Right kidney (tissue), 1 donor: ENCODE measurements around the gene HLA-DQA1.
"Not testable (repeated sequence)": the region's sequence is repeated elsewhere in the genome, so short reads cannot be mapped to it uniquely, and the experiment has no call there.

Experiments
- DNase-seq: peaks from one replicate; pipeline ENCODE4 v3.0.0-alpha.2; 2016

Gene HLA-DQA1

DNA sequence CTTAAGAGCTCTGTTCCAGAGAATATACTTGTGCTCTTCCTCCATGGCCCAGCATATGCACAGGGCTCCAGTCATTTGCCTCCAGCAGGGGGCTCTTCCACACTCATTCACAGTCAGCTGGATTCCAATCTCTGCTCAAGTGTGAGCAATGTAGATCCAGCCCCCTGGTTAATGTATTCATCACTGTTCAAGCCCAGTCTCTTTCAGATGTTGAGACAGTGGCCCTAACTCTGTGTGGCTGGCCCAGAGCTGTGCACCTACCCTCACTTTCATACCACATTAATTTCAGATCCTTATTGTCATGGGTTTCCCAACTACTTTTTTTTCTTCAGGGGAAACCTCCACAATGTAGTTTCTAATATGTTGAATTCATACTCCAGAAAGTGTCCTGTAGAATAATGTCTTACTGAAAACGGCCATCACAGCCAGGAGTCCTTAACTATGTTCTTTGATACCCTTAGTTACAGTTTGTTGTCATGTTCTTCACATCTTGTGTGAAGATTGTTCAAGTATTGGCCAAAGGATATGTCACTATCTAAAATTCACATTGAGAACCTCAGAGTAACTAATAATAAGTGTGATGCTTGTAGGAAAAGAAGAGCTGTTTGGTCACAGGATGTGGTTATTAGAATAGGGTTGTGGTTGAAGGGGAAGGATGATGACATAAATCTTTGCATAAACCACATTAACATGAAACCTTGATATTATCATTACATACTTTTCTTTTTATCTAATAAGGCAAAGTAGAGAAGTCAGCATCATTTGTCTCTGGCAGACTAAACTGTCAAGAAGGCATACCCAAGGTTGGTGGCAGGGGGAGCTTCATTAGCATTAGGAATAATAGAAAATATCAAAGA is 14.4 kb upstream of the HLA-DQA1 start:
- DNase-seq: no peak

DNA sequence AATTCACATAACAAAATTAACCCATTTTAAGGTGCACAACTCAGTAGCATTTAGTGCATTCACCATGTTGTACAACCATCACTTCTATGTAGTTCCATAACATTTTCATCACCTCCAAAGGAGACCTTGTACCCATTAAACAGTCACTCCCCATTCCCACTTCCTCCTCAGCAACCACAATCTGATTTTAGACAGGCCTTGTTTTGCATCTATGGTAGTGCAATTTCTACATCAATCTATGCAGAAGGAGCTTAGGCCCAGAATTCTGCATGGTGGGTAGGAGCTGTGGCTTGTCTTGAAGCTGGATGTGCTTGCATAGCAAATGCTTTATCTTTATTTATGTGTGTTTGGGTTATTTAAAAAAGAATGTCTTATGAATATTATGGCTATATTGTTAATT is 13.5 kb upstream of the HLA-DQA1 start:
- no peak for DNase-seq

DNA sequence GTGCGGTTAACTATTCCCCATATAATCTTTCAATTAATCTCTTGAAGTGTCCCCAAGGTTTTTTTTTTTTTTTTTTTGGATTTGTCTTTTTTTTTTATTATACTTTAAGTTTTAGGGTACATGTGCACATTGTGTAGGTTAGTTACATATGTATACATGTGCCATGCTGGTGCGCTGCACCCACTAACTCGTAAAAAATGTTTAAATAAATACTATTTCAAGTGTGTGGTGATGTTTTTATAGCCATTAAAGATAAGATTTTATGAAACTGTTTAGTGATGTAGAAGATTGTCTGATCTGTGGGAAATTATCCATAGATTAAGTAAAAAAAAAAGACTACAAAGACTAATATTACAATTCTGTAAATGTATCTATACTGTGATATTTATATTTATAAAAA is 12.6 kb upstream of the HLA-DQA1 start:
- no peak for DNase-seq

DNA sequence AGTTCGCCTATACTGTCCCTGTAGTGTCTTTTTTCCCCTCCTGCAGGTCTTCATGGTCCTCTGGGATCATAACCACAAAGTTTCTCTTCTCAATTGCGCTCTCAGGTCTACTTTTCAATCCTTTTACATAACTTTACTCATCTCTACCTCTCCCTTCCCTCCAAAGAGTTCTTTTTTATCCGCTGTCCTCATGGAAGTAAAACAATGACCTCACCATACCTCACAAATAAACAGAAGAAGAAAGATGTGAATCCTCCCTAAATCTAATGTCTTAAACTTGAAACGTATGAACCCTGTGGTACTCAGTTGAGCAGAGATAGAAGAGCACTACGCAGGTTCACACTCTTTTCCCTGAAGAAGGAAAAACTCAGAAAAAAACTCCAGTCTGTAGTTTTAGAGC is 12.1 kb upstream of the HLA-DQA1 start:
- DNase-seq: no peak

DNA sequence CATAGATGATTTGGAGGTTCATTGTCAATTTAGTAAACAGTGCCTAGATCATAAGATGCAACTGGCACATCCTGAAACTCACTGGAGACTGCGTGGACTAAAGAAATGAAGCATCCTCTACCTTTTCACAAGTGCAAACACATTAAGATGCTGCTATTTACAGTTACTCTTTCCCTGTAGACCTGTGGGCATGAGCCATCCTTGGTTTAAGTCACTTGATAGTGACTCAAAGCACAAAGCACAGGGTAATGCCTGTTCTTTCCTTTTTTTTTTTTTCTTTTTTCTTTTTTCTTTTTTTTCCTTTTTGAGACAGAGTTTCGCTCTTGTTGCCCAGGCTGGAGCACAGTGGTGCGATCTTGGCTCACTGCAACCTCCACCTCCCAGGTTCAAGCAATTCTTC is 10.0 kb upstream of the HLA-DQA1 start:
- no peak for DNase-seq

DNA sequence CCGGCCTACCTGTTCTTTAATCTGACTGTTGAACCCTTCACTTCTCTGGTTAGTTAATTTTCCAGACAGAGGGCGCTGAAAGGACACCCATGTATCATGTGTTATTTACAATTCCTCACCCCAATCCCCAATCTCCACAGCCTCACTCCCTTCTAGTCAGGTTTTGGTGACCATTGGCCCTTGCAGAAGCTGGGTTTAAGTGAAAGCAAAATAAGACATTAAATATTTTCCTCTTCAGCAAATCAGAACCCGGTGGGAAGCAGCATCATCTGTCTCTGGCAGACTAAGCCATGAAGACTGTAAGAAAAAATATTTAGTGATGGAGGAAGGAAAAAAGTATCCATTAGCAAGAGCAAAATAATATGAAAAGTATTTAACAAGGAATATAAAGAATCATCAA is 9.4 kb upstream of the HLA-DQA1 start:
- DNase-seq: no peak

DNA sequence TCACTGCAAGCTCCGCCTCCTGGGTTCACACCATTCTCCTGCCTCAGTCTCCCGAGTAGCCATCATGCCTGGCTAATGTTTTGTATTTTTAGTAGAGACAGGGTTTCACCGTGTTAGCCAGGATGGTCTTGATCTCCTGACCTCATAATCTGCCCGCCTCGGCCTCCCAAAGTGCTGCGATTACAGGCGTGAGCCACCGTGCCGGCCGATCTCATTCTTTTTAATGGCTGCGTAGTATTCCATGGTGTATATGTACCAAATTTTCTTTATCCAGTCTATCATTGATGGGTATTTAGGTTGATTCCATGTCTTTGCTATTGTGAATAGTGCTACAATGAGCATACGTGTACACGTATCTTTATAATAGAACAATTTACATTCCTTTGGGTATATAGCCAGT is 7.4 kb upstream of the HLA-DQA1 start:
- DNase-seq: not testable (repeated sequence)

DNA sequence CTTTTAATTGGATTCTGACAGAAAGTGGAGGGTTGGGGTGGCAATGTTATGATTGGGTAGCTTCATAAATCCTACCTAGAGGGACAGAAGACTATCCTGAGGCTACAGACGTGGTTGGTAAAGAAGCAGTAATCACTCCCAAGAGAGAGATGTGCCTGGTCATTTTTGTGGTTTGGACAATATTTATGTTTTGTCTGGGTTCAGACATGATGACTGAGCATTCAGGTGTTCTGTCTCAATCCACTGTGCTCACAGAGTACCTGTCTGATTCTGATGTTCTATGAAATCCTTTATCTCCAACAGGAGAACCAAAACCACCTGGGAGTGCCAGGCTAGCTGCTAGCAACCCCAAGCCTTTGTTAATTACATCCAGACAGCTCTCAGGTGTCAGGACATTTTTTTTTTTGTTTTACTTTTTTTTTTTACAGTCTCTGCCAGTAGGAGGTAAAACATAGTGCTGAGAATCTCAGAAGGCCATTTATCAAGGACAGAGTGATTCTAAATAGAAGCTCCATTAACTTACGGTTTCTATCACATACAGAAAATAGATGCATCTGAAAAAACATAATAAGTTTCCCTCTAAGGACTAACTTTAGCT is 1.6 kb upstream of the HLA-DQA1 start:
- no peak for DNase-seq

DNA sequence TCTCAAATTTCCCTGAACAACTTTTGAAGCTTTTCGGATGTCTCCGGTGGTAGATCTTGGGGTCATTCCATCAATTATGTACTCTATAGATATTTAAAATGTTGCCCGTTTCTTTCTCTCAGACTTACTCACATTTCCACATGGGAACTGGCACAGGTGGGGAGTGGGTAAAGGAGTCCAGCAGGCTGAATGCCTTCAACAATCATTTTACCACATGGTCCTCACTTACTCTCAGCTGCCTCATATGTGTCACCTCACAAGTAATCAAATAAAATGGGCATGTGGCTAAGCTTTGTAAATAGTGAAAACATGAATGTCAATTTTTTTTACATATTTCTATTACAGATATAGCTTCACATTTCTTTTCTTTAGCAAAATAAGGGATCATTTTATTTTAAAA is 677 bp downstream of the HLA-DQA1 start:
- DNase-seq: no peak

DNA sequence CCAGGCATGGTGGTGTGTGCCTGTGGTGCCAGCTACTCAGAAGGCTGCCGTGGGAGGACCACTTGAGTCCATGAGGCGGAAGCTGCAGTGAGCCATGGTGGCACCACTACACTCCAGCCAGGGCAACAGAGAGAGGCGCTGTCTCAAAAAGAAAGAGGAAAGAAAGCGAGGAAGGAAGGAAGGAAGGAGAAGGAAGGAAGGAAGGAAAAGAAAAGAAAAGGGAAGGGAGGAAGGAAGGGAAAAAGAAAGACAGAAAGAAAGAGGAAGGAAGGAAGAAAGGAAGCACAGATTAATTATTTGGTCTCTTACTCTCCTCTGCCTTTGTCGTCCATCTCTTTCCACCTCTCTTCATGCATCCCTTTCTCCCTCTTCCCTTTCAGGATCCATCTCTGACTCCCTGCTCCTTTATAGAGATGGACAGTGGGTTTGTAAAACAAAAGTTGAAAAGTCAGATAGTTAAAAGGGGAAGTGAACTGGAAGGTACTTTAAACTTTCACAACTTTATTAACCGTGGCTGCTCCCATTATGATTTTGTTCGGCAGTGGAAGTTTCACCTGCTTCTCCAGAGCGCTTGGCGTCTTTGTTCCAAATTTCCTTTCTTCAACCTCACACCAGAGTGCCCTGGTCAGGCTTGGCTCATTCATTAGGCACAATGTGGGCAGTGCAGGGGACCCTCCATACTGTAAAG is 1.5 kb downstream of the HLA-DQA1 start:
- DNase-seq: no peak

DNA sequence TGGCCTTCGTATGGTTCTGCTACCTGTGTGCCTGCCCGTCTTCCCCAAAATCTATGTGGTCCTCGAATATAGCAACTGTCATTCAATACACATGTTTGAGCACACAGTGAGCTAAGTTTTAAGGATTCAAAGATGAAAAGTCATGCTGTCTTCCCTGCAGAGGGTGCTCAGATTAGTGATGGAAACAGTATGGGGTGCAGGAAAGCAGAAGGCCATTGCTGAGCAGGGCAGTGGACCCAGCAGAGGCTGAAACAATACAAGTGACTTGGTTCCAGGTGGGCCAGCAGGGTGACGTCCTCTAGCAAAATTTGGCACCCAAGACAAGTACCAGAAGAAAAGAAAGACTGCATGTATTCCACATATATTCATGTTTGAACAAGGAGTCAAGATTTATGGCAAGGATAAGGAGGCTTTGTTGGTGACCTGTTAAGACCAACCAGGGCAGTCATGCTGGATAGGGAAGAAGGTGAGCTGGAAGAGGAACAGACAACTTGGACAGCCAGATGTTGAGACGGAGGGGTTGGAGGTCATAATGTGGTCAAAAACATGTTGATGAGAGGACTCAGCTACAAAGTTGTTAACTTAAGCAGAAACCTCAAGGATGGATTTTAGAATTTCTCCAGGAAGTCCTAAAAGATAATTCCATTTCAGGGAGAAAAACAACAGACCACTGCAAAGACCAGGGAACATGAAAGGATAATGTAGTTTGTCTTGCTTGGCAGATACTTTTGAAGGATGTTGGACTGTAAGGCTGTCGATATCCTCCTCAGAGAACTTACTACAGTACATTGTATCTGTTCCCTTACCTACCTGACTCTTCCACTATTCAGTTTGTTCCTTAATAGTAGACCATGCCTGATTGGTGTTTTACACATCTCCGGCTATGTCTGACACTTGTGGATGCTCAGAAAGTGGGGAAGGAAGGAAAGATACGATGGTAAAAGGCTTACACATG is 2.5 kb downstream of the HLA-DQA1 start:
- no peak for DNase-seq

DNA sequence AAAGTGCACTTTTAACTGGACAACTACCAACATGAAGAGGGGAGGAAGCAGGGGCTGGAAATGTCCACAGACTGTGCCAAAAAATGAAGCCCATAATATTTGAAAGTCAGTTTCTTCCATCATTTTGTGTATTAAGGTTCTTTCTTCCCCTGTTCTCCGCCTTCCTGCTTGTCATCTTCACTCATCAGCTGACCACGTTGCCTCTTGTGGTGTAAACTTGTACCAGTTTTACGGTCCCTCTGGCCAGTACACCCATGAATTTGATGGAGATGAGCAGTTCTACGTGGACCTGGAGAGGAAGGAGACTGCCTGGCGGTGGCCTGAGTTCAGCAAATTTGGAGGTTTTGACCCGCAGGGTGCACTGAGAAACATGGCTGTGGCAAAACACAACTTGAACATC is 3.9 kb downstream of the HLA-DQA1 start:
- no peak for DNase-seq

DNA sequence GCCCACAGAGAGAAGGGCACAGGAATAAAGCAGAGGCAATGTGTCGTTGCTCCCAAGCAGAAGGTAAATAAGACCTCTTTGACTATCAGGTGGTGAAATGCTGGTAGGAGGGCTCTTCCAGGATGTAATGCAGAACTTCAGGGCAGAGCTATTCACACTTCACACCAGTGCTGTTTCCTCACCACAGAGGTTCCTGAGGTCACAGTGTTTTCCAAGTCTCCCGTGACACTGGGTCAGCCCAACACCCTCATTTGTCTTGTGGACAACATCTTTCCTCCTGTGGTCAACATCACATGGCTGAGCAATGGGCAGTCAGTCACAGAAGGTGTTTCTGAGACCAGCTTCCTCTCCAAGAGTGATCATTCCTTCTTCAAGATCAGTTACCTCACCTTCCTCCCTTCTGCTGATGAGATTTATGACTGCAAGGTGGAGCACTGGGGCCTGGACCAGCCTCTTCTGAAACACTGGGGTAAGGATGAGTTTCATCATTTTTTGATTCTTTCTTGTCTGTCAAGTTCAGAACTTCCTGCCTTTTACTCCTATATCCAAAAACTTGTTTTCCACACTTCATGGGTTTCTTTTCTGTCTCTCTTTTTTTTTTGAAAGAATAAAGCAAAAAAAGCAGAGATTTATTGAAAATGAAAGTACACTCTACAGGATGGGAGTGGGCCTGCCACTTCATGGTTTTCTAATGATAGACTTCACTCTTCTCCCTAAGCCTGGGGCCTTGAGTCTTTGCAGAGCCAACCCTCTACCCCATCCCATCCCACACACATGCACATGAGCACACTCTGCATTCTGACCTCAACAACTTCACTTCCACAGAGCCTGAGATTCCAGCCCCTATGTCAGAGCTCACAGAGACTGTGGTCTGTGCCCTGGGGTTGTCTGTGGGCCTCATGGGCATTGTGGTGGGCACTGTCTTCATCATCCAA is 4.8 kb downstream of the HLA-DQA1 start:
- DNase-seq: not testable (repeated sequence)

DNA sequence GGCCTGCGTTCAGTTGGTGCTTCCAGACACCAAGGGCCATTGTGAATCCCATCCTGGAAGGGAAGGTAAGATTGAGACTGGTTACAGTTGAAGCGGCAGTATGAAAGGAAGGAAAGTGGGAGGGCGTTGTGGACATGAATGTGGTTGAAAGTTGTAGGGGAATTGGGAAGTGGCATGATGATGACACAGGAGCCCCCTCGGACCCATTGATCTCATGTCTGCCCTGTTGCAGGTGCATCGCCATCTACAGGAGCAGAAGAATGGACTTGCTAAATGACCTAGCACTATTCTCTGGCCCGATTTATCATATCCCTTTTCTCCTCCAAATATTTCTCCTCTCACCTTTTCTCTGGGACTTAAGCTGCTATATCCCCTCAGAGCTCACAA is 5.5 kb downstream of the HLA-DQA1 start:
- DNase-seq: no peak

DNA sequence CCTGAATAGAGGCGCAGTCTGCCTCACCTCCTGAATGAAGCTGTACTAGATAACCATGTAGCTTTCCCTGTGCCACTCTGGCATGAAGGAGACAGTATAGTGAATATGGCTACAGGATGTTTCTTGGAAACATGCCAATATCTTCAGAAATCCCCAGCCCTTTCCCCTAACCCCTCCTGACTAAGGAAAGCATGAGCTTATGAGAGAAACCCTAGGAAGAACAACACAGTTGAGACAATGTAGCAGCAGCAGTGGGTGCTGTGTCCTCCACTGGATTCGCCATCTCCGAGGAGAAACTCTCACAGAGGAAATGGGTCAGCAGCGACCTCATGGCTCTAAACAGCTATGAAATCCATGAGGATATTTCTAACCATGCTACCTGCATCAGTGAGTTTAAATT is 6.7 kb downstream of the HLA-DQA1 start:
- no peak for DNase-seq

DNA sequence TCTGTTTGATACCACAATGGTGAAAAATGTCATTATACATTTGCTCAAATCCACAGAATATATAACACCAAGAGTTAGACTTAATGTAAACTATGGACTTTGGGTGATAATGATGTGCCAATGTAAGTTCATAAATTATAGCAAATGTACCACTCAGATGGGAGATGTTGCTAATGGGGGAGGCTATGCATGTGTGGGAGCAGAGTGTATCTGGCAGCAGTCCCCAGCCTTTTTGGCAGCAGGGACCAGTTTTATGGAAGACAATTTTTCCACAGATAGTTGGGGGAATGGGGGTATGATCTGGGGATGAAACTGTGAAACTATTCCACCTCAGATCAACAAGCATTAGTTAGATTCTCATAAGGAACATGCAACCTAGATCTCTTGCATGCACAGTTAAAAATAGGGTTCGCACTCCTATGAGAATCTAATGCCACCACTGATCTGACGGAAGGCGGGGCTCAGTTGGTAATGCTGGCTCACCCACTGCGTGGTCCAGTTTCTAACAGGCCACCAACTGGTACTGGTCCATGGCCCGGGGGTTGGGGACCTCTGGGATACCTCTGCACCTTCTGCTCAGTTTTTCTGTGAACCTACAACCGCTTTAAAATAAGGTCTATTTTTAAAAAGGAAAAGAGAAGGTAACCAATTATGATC is 8.0 kb downstream of the HLA-DQA1 start:
- DNase-seq: no peak

DNA sequence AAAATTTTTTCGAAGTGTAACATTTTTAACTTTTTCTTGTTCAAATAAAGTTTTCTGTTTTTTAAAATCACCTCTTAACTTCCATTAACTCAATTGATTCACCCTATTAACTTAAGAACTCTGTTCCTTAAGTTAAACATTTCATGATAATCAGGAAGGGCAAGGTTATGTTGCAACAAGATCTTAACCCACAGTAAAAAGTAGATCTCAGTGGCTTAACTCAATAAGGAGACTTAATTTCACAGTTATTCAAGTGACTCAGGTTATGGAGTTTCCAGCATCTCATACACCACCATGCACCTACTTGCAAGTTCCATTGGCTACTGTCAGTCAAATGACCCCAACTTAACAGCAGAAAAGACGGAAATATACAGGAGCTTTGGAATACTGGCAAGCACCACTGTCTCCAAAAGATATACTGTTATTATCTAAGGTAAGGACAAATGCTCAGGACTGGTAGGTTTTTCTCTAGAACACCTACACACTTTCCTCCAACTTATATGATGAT is 18.1 kb downstream of the HLA-DQA1 start:
- DNase-seq: no peak

DNA sequence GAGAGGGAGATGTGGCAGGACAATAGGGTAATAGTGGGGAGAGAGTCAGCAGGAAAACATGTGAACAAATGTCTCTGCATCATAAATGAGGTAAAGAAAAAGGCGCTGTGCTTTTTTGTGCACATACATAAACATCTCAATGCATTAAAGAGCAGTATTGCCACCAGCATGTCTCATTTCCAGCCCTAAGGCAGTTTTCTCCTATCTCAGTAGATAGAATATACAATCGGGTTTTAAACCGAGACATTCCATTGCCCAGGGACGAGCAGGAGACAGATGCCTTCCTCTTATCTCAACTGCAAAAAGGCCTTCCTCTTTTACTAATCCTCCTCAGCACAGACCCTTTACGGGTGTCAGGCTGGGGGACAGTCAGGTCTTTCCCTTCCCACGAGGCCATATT is 20.1 kb downstream of the HLA-DQA1 start:
- DNase-seq: not testable (repeated sequence)

DNA sequence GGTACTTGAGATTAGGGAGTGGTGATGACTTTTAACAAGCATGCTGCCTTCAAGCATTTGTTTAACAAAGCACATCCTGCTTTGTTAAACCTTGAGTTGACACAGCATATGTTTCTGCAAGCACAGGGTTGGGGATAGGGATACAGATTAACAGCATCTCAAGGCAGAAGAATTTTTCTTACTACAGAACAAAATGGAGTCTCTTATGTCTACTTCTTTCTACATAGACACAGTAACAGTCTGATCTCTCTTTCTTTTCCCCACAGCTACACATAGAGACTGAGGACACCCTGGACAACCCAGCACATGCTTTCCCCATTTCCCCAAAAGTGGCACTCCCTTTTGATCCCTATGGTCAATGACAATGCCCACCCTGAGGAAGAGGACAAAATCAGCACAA is 20.6 kb downstream of the HLA-DQA1 start:
- not testable (repeated sequence) for DNase-seq

DNA sequence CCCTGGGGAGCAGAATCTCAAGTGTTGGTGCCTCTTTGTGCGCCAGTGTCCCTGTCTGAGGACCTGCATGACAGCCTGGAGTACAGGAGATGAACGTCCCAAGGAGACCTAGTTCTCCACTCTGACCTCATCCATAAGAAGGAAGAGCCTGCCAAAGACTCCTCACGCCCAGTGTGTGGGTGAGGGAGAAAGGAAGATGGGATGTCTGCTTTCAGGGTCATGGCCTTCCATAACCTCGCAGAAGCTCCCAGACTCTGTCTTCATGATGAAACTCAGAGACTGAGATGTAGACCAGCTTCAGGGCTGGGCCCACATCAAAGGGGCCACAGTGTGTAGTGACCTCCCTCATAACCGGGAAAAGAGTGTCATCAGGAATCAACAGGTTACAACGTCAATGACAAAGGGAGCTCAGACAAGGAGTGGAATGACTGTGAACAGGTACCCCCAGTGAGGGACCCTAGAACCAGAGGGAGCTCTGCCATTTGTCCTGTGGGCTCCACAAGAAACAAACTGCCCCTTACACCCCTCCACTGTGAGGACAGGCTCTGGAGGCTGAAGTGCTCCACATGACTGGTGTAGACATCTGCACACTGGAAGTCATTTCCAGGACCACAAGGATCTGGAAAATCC is 21.2 kb downstream of the HLA-DQA1 start:
- no peak for DNase-seq
